ENCODE data around the gene TMEM9.

DNA sequence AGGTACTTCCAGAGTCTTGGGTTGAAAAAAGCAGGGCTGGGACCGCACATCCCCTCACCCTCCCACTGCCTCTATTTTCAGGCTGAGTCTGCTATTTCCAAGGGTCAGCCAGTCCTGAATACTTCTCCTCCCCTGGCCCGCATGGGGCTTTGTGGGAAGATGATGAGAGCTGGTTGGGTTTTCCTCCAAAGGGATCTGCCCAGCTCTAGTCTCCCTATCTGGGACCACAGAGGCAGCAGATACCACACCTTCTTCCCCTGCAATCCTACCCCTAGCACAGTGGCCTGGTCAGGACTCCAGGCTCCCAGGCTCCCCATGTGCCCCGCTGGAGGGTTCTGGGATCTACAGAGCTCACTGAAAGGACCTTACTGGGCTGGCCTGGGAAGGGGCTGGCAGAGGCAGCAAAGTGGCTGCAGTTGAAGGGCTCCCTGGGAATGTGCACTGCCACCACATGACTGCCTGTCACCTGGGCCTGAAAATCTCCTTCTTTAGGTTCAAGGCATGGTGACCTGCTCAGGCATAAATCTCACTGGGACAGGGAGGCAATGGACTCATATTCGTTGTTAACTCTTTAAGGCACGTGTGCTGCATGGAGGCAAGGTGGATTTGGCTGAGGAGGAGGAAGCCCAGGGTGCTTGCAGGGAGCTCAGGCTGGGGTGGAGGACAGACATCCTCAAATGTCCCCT lies 55.1 kb downstream of the TMEM9 start:
- TF ChIP-seq POLR2A (IDR thresholded peaks at IDR 0.05) (no peak), EP300 (IDR thresholded peaks at IDR 0.05) (no peak), POLR2AphosphoS5 (IDR thresholded peaks at IDR 0.05) (no peak)
- TF ChIP-seq, protein P1, sequence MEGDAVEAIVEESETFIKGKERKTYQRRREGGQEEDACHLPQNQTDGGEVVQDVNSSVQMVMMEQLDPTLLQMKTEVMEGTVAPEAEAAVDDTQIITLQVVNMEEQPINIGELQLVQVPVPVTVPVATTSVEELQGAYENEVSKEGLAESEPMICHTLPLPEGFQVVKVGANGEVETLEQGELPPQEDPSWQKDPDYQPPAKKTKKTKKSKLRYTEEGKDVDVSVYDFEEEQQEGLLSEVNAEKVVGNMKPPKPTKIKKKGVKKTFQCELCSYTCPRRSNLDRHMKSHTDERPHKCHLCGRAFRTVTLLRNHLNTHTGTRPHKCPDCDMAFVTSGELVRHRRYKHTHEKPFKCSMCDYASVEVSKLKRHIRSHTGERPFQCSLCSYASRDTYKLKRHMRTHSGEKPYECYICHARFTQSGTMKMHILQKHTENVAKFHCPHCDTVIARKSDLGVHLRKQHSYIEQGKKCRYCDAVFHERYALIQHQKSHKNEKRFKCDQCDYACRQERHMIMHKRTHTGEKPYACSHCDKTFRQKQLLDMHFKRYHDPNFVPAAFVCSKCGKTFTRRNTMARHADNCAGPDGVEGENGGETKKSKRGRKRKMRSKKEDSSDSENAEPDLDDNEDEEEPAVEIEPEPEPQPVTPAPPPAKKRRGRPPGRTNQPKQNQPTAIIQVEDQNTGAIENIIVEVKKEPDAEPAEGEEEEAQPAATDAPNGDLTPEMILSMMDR (IDR thresholded peaks at IDR 0.05): no peak
